ENCODE data around the gene SNTB2.
"Not testable (repeated sequence)": the region's sequence is repeated elsewhere in the genome, so short reads cannot be mapped to it uniquely, and the experiment has no call there.

Gene SNTB2

GRCh38 chr16:69239851-69240250, 52.9 kb downstream of the SNTB2 start:
- no peak for DNase-seq

GRCh38 chr16:69240331-69240730, 53.4 kb downstream of the SNTB2 start:
- peak; percentile 65 for DNase-seq

- DNase-seq, result peak; percentile 76
Observed at GRCh38 chr16:69241926-69242325, 55.0 kb downstream of the SNTB2 start.

GRCh38 chr16:69243479-69243878, 56.5 kb downstream of the SNTB2 start:
- DNase-seq, result peak; percentile 90

- DNase-seq, result no peak
Observed at GRCh38 chr16:69244336-69244735, 57.4 kb downstream of the SNTB2 start.

- peak; percentile 53 for DNase-seq
Observed at GRCh38 chr16:69250081-69250480, 63.1 kb downstream of the SNTB2 start.

- no peak for DNase-seq
Observed at GRCh38 chr16:69253870-69254341, 66.9 kb downstream of the SNTB2 start.

GRCh38 chr16:69259428-69259764, 72.4 kb downstream of the SNTB2 start:
- DNase-seq, result not testable (repeated sequence)

GRCh38 chr16:69260019-69260418, 73.1 kb downstream of the SNTB2 start:
- no peak for DNase-seq

- no peak for DNase-seq
Observed at GRCh38 chr16:69260506-69260905, 73.5 kb downstream of the SNTB2 start.

GRCh38 chr16:69266334-69267063, 79.5 kb downstream of the SNTB2 start:
- no peak for DNase-seq

GRCh38 chr16:69267633-69268032, 80.7 kb downstream of the SNTB2 start:
- DNase-seq, result no peak

GRCh38 chr16:69270395-69270794, 83.4 kb downstream of the SNTB2 start:
- peak; percentile 63 for DNase-seq

- peak; percentile 68 for DNase-seq
Observed at GRCh38 chr16:69270831-69271230, 83.9 kb downstream of the SNTB2 start.

GRCh38 chr16:69273009-69273408, 86.0 kb downstream of the SNTB2 start:
- DNase-seq, result peak; percentile 75

GRCh38 chr16:69274699-69275235, 87.8 kb downstream of the SNTB2 start:
- DNase-seq, result no peak

GRCh38 chr16:69276148-69277115, 89.5 kb downstream of the SNTB2 start:
- peak; percentile 99 for DNase-seq

- peak; percentile 77 for DNase-seq
Observed at GRCh38 chr16:69277413-69277812, 90.4 kb downstream of the SNTB2 start.

GRCh38 chr16:69283851-69284250, 96.9 kb downstream of the SNTB2 start:
- no peak for DNase-seq

- no peak for DNase-seq
Observed at GRCh38 chr16:69285240-69285639, 98.3 kb downstream of the SNTB2 start.

- peak; percentile 71 for DNase-seq
Observed at GRCh38 chr16:69286941-69287713, 100.2 kb downstream of the SNTB2 start.

GRCh38 chr16:69291657-69292056, 104.7 kb downstream of the SNTB2 start:
- DNase-seq, result not testable (repeated sequence)

- DNase-seq, result peak; percentile 21
Observed at GRCh38 chr16:69293401-69293800, 106.4 kb downstream of the SNTB2 start.
